CD14-positive monocyte (primary cell): ENCODE data around the gene NR6A1. TPM values are rescaled to one million over a fixed set of nuclear protein-coding genes. Genes with fewer than 3 reads are reported as not detected.

ENCODE experiments used
- DNase-seq, 3 donors: peaks; one replicate each; pipeline ENCODE4 v3.0.0-alpha.2; 2011 to 2022
- H2AFZ ChIP-seq: 2 replicates; pipeline ENCODE4 v1.6.0; 2012; ENCODE audit warnings: mild to moderate bottlenecking, low read depth, low read length, inconsistent platforms; ENCODE audit not compliant: insufficient read depth, poor library complexity, severe bottlenecking
- H3K27ac ChIP-seq, 2 donors: 1 replicate in 1 of 2; 2 replicates in 1 of 2; pipeline ENCODE4 v1.5.1; 2012 to 2013; ENCODE audit warnings: low read length in 2 of 2, control low read depth in 1 of 2, inconsistent platforms in 1 of 2, low read depth in 1 of 2, mild to moderate bottlenecking in 1 of 2
- H3K27me3 ChIP-seq, 2 donors: one replicate each; pipeline versions ENCODE4 v1.6.0 to v1.6.1; 2011 to 2013; ENCODE audit warnings: low read length in 2 of 2; ENCODE audit not compliant: control insufficient read depth in 2 of 2, insufficient read depth in 2 of 2
- H3K36me3 ChIP-seq, 2 donors: replicated peaks in 1 of 2; 1 replicate in 1 of 2; 2 replicates in 1 of 2; pipeline versions ENCODE4 v1.5.1 to v1.6.1; 2012 to 2013; ENCODE audit warnings: low read length in 2 of 2, control low read depth in 1 of 2, inconsistent platforms in 1 of 2, mild to moderate bottlenecking in 1 of 2; ENCODE audit not compliant: insufficient read depth in 2 of 2, control insufficient read depth in 1 of 2
- H3K4me1 ChIP-seq, 2 donors: 1 replicate in 1 of 2; 2 replicates in 1 of 2; pipeline versions ENCODE4 v1.5.1 to v1.6.1; 2012 to 2013; ENCODE audit warnings: low read length in 2 of 2, control low read depth in 1 of 2, inconsistent platforms in 1 of 2, mild to moderate bottlenecking in 1 of 2, moderate library complexity in 1 of 2; ENCODE audit not compliant: insufficient read depth in 2 of 2, control insufficient read depth in 1 of 2
- H3K4me2 ChIP-seq: replicated peaks from 2 replicates; pipeline ENCODE3; 2012; ENCODE audit warnings: low read length, moderate library complexity, mild to moderate bottlenecking; ENCODE audit not compliant: poor library complexity, severe bottlenecking; ENCODE audit errors: extremely low read depth
- H3K4me3 ChIP-seq, 3 experiments: fragments of 200-600 bp in 1 of 3; sonication (generic) in 1 of 3; replicated peaks in 1 of 3; 1 replicate in 2 of 3; 2 replicates in 1 of 3; pipeline ENCODE4 v1.5.1; 2011 to 2013; ENCODE audit warnings: low read length in 3 of 3, mild to moderate bottlenecking in 3 of 3, control low read depth in 2 of 3, low read depth in 2 of 3, inconsistent platforms in 1 of 3, moderate library complexity in 1 of 3
- H3K79me2 ChIP-seq: 2 replicates; pipeline ENCODE4 v1.6.0; 2012; ENCODE audit warnings: mild to moderate bottlenecking, control low read depth, inconsistent platforms, low read length, moderate library complexity; ENCODE audit not compliant: insufficient read depth
- H3K9ac ChIP-seq: 2 replicates; pipeline ENCODE4 v1.6.0; 2017; ENCODE audit warnings: low read length, mild to moderate bottlenecking; ENCODE audit not compliant: insufficient read depth, poor library complexity, severe bottlenecking
- H3K9me3 ChIP-seq, 2 donors: replicated peaks in 1 of 2; 1 replicate in 1 of 2; 2 replicates in 1 of 2; pipeline versions ENCODE4 v1.5.1 to v1.6.1; 2012 to 2013; ENCODE audit warnings: low read length in 2 of 2, control low read depth in 1 of 2; ENCODE audit not compliant: control insufficient read depth in 1 of 2, insufficient read depth in 1 of 2
- H4K20me1 ChIP-seq: 2 replicates; pipeline ENCODE4 v1.6.0; 2012; ENCODE audit warnings: mild to moderate bottlenecking, low read length, control low read depth, moderate library complexity; ENCODE audit not compliant: insufficient read depth
- H3K27ac Mint-ChIP-seq, 7 donors: one replicate each; pipeline ENCODE4 v1.8.0; 2020; ENCODE audit warnings: mild to moderate bottlenecking in 7 of 7, mixed read lengths in 7 of 7, moderate library complexity in 6 of 7, inconsistent platforms in 2 of 7
- H3K27me3 Mint-ChIP-seq, 3 donors: one replicate each; pipeline ENCODE4 v1.8.0; 2021 to 2022; ENCODE audit warnings: low read depth in 3 of 3, mild to moderate bottlenecking in 3 of 3, mixed read lengths in 3 of 3, moderate library complexity in 3 of 3, inconsistent platforms in 1 of 3
- H3K36me3 Mint-ChIP-seq, 2 donors: one replicate each; pipeline ENCODE4 v1.8.0; 2020; ENCODE audit warnings: mixed read lengths in 2 of 2, inconsistent platforms in 1 of 2, mild to moderate bottlenecking in 1 of 2
- H3K4me1 Mint-ChIP-seq: one replicate; pipeline ENCODE4 v1.8.0; 2020; ENCODE audit warnings: mild to moderate bottlenecking, mixed read lengths
- H3K4me3 Mint-ChIP-seq, 2 donors: one replicate each; pipeline ENCODE4 v1.8.0; 2020; ENCODE audit warnings: mild to moderate bottlenecking in 2 of 2, mixed read lengths in 2 of 2, moderate library complexity in 1 of 2
- H3K9me3 Mint-ChIP-seq, 7 donors: one replicate each; pipeline ENCODE4 v1.8.0; 2020 to 2022; ENCODE audit warnings: mixed read lengths in 7 of 7, mild to moderate bottlenecking in 6 of 7, moderate library complexity in 6 of 7, inconsistent platforms in 2 of 7
- CTCF ChIP-seq: fragments of 200-600 bp; IDR thresholded peaks from one replicate; pipeline ENCODE4 v1.8.0; 2022; ENCODE audit warnings: antibody characterized with exemption, mild to moderate bottlenecking
- WGBS: methylation state at CpG from one replicate; pipeline ENCODE4 v1.1.5; 2013; ENCODE audit warnings: missing lambda C conversion rate; ENCODE audit not compliant: insufficient coverage; 5-methylcytosine and 5-hydroxymethylcytosine counted together
- intact Hi-C, 2 donors: fragments of 100-400 bp; cut with micrococcal nuclease; formaldehyde crosslinking; loops; one replicate each; pipeline versions ENCODE4 v1.15.0 to v1.15.1; 2023
- polyA plus RNA-seq, 3 donors: library from polyadenylated mRNA; depleted of rRNA in 1 of 3; unstranded in 2 of 3; stranded (reverse) in 1 of 3; fragments of 300-500 nt in 2 of 3; fragments of >200 nt in 1 of 3; fragmentation: Illumina TruSeq in 2 of 3; gene quantifications; 1 replicate in 2 of 3; 2 replicates in 1 of 3; pipeline ENCODE4 v1.2.3, GENCODE V29; 2012 to 2021

Gene NR6A1
- polyA plus RNA-seq, 3 donors, result 0.15 to 2.9 (median 0.28) TPM

DNA sequence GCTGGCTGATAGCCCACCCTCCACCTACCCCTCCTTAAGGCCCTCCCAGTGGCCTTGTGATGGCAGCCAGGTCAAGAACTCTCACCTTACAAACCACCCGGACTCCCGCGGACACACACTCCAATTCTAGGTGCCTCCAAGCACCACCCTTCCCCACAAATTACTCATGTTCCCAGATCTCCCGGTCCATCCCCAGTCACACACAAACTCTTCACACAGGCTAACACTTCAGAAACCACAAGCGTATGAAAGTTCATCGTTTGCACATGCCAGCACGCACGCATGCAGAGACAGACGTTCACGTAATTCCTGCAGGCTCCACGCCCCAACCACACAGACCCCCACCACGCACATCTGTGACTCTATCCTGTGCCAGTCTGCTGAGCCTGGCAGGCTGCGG, 281.9 kb downstream of the NR6A1 start:
- H3K36me3 ChIP-seq, result no peaks in the 10 kb centered on the region
- WGBS, result 93% methylated on average over 13 of the region's 13 CpGs
- peaks cover 5 to 26% (median 8%) of the 10 kb centered on the region in 3 donors for H3K27me3 Mint-ChIP-seq
- no peaks in the 10 kb centered on the region for H3K9me3 ChIP-seq
- H2AFZ ChIP-seq, result no peak overlapping the region
- H3K36me3 Mint-ChIP-seq, result no peaks in the 10 kb centered on the region
- no peak overlapping the region for H3K27ac Mint-ChIP-seq
- H3K27ac ChIP-seq, result no peak overlapping the region
- no peaks in the 10 kb centered on the region for H4K20me1 ChIP-seq
- no peaks in the 10 kb centered on the region for H3K79me2 ChIP-seq
- DNase-seq, result no peak
- H3K4me3 Mint-ChIP-seq, result no peak overlapping the region
- no peak overlapping the region for H3K9ac ChIP-seq
- intact Hi-C loops, result no loop called here
- no peak overlapping the region for H3K4me3 ChIP-seq
- H3K27me3 ChIP-seq, result peaks cover 0 to 13% of the 10 kb centered on the region in 2 donors
- no peaks in the 10 kb centered on the region for H3K9me3 Mint-ChIP-seq
- no peak for TF ChIP-seq CTCF
- H3K4me1 ChIP-seq, result no peaks in the 10 kb centered on the region
- no peaks in the 10 kb centered on the region for H3K4me1 Mint-ChIP-seq
- no peak overlapping the region for H3K4me2 ChIP-seq

DNA sequence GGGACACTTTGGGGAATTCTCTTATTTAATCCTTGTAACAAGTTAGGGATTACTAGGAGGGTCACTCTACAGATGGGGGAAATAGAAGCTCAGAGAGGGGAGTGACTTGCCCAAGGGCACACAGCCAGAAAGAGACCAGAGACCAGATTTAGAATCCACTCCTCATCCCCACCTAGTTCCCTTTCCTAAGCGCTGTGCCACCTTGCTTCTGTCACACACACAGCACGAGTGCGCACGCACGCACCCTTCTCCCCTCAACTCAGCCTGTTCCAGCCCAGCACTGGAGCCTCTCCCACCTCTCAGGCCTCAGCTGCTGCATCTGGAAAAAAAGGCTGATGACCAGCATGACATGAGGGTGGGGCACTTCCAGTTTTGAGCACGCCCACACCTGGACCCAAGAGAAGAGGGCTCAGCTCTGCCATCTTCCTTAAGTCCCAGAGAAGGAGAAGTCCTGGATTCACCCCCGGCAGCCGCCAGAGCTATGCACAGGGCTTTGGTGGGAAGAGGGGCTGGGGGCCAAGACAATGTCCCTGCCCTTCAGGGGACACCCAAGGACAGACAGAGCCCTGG, 282.4 kb downstream of the NR6A1 start:
- WGBS, result 85% methylated on average over 6 of the region's 8 CpGs
- Mint-ChIP-seq H3K27me3 (peaks cover 4 to 29% (median 8%) of the 10 kb centered on the region in 3 donors), H3K4me3 (no peak overlapping the region), H3K27ac (no peak overlapping the region), H3K36me3 (no peaks in the 10 kb centered on the region), H3K9me3 (no peaks in the 10 kb centered on the region), H3K4me1 (no peaks in the 10 kb centered on the region)
- Histone ChIP-seq H4K20me1 (no peaks in the 10 kb centered on the region), H3K9me3 (no peaks in the 10 kb centered on the region), H3K4me2 (no peak overlapping the region), H3K79me2 (no peaks in the 10 kb centered on the region), H3K27ac (no peak overlapping the region), H3K4me1 (no peaks in the 10 kb centered on the region), H3K27me3 (peaks cover 0 to 13% of the 10 kb centered on the region in 2 donors), H3K9ac (no peak overlapping the region), H3K4me3 (no peak overlapping the region), H2AFZ (no peak overlapping the region), H3K36me3 (no peaks in the 10 kb centered on the region)
- DNase-seq, result no peak
- intact Hi-C loops, result no loop called here
- TF ChIP-seq CTCF, result no peak
